Skeletal muscle satellite cell (primary cell): Measurements from ENCODE around the gene JAKMIP1.

Experiments
- H3K27me3 ChIP-seq: 2 replicates; pipeline ENCODE4 v1.7.0; 2013; ENCODE audit warnings: low read length; ENCODE audit not compliant: control insufficient read depth, insufficient read depth
- H3K36me3 ChIP-seq: 2 replicates; pipeline ENCODE4 v1.7.0; 2013; ENCODE audit warnings: mild to moderate bottlenecking, control low read depth, low read length; ENCODE audit not compliant: insufficient read depth
- H3K4me1 ChIP-seq: 2 replicates; pipeline ENCODE4 v1.7.0; 2013; ENCODE audit warnings: low read length; ENCODE audit not compliant: control insufficient read depth, insufficient read depth
- H3K4me2 ChIP-seq: 2 replicates; pipeline ENCODE4 v1.7.0; 2013; ENCODE audit warnings: mild to moderate bottlenecking, low read length
- H3K4me3 ChIP-seq: 2 replicates; pipeline ENCODE4 v1.7.0; 2013; ENCODE audit warnings: low read length
- H3K9ac ChIP-seq: 2 replicates; pipeline ENCODE4 v1.7.0; 2013; ENCODE audit warnings: mild to moderate bottlenecking, low read depth, low read length, moderate library complexity
- H3K9me3 ChIP-seq: replicated peaks from 2 replicates; pipeline ENCODE4 v1.7.0; 2013; ENCODE audit warnings: mild to moderate bottlenecking, control low read depth, low read length

Gene JAKMIP1

GRCh38 chr4:5992828-5993321 lies 207.5 kb downstream of the JAKMIP1 start:
- Histone ChIP-seq H3K4me2 (no peak overlapping the region), H3K4me3 (no peak overlapping the region), H3K4me1 (no peaks in the 10 kb centered on the region), H3K36me3 (no peaks in the 10 kb centered on the region), H3K9ac (no peak overlapping the region), H3K9me3 (no peaks in the 10 kb centered on the region), H3K27me3 (peaks cover 13% of the 10 kb centered on the region)

GRCh38 chr4:5992171-5992827 lies 208.1 kb downstream of the JAKMIP1 start:
- Histone ChIP-seq H3K4me2 (no peak overlapping the region), H3K27me3 (peaks cover 12% of the 10 kb centered on the region), H3K9ac (no peak overlapping the region), H3K9me3 (no peaks in the 10 kb centered on the region), H3K36me3 (no peaks in the 10 kb centered on the region), H3K4me1 (no peaks in the 10 kb centered on the region), H3K4me3 (no peak overlapping the region)

GRCh38 chr4:5991405-5991804 lies 208.9 kb downstream of the JAKMIP1 start:
- Histone ChIP-seq H3K4me3 (no peak overlapping the region), H3K9ac (no peak overlapping the region), H3K4me1 (no peaks in the 10 kb centered on the region), H3K36me3 (no peaks in the 10 kb centered on the region), H3K4me2 (no peak overlapping the region), H3K9me3 (no peaks in the 10 kb centered on the region), H3K27me3 (peaks cover 4% of the 10 kb centered on the region)

- Histone ChIP-seq H3K9ac (no peak overlapping the region), H3K4me1 (no peaks in the 10 kb centered on the region)
Observed at GRCh38 chr4:5990446-5991160, 209.7 kb downstream of the JAKMIP1 start.

GRCh38 chr4:5989236-5990225 lies 210.8 kb downstream of the JAKMIP1 start:
- Histone ChIP-seq H3K4me2 (no peak overlapping the region), H3K36me3 (no peaks in the 10 kb centered on the region), H3K4me3 (no peak overlapping the region), H3K4me1 (no peaks in the 10 kb centered on the region), H3K9ac (no peak overlapping the region), H3K27me3 (peaks cover 4% of the 10 kb centered on the region), H3K9me3 (no peaks in the 10 kb centered on the region)

More at GRCh38 chr4:5990446-5991160, 209.7 kb downstream of the JAKMIP1 start:
- Histone ChIP-seq H3K27me3 (peaks cover 4% of the 10 kb centered on the region), H3K36me3 (no peaks in the 10 kb centered on the region), H3K4me2 (no peak overlapping the region), H3K9me3 (no peaks in the 10 kb centered on the region), H3K4me3 (no peak overlapping the region)

- Histone ChIP-seq H3K4me2 (no peak overlapping the region), H3K9ac (no peak overlapping the region), H3K36me3 (no peaks in the 10 kb centered on the region), H3K9me3 (no peaks in the 10 kb centered on the region), H3K4me1 (no peaks in the 10 kb centered on the region), H3K4me3 (no peak overlapping the region), H3K27me3 (peaks cover 4% of the 10 kb centered on the region)
Observed at GRCh38 chr4:5988086-5988845, 212.1 kb downstream of the JAKMIP1 start.

- Histone ChIP-seq H3K36me3 (no peaks in the 10 kb centered on the region), H3K4me1 (no peaks in the 10 kb centered on the region), H3K4me2 (no peak overlapping the region), H3K9me3 (no peaks in the 10 kb centered on the region), H3K27me3 (peaks cover 4% of the 10 kb centered on the region), H3K4me3 (no peak overlapping the region), H3K9ac (no peak overlapping the region)
Observed at GRCh38 chr4:5984843-5985242, 215.5 kb downstream of the JAKMIP1 start.

GRCh38 chr4:5982156-5982973 lies 218.0 kb downstream of the JAKMIP1 start:
- no peak overlapping the region for H3K4me3 ChIP-seq
- no peak overlapping the region for H3K4me2 ChIP-seq
- no peaks in the 10 kb centered on the region for H3K9me3 ChIP-seq
- no peak overlapping the region for H3K9ac ChIP-seq
- no peaks in the 10 kb centered on the region for H3K4me1 ChIP-seq
- peaks cover 10% of the 10 kb centered on the region for H3K27me3 ChIP-seq
- no peaks in the 10 kb centered on the region for H3K36me3 ChIP-seq

- Histone ChIP-seq H3K9ac (no peak overlapping the region), H3K9me3 (no peaks in the 10 kb centered on the region), H3K4me1 (no peaks in the 10 kb centered on the region), H3K36me3 (no peaks in the 10 kb centered on the region), H3K4me2 (no peak overlapping the region), H3K4me3 (no peak overlapping the region), H3K27me3 (peaks cover 12% of the 10 kb centered on the region)
Observed at GRCh38 chr4:5980436-5981155, 219.8 kb downstream of the JAKMIP1 start.

GRCh38 chr4:5979981-5980380 lies 220.4 kb downstream of the JAKMIP1 start:
- Histone ChIP-seq H3K27me3 (peaks cover 12% of the 10 kb centered on the region), H3K4me1 (no peaks in the 10 kb centered on the region), H3K9me3 (no peaks in the 10 kb centered on the region), H3K4me3 (no peak overlapping the region), H3K36me3 (no peaks in the 10 kb centered on the region), H3K9ac (no peak overlapping the region), H3K4me2 (no peak overlapping the region)
